ENCODE measurements around the gene C12orf50. TPM values are rescaled to one million over a fixed set of nuclear protein-coding genes. Genes with fewer than 3 reads are reported as not detected.
A peak's percentile ranks its signal among the peaks of the same experiment; 100 is the strongest.

The C12orf50 gene
- total and polyA plus RNA-seq, 2 of the 13 experiments (the other 11 are each of a cell fraction or from before 2014, with no cell fraction given), result not detected

- TF ChIP-seq CREB3 (CRISPR knock-in tag; IDR thresholded peaks at IDR 0.05) (no peak), HES4 (CRISPR knock-in tag; IDR thresholded peaks at IDR 0.05; ENCODE audit: borderline replicate concordance) (peak; percentile 78; the same call in 1 of the 2 replicates), U2AF2 (IDR thresholded peaks at IDR 0.05; ENCODE audit: low read depth, low read length) (no peak), BCLAF1 (IDR thresholded peaks at IDR 0.05) (no peak), ZNF546 (CRISPR knock-in tag; conservative IDR thresholded peaks at IDR 0.05) (peak; percentile 85; the same call in 1 of the 2 replicates), TBX2 (CRISPR knock-in tag; IDR thresholded peaks at IDR 0.05; ENCODE audit: borderline replicate concordance) (peak; percentile 81), SMAD9 (CRISPR knock-in tag; IDR thresholded peaks at IDR 0.05) (0 out of 2 replicates have a peak, but pooled peaks have one; percentile 64), STAT5B (CRISPR knock-in tag; IDR thresholded peaks at IDR 0.05) (no peak), ZNF850 (CRISPR knock-in tag; conservative IDR thresholded peaks at IDR 0.05) (no peak), ZNF318 (CRISPR knock-in tag; IDR thresholded peaks at IDR 0.05) (no peak), NFIB (CRISPR knock-in tag; IDR thresholded peaks at IDR 0.05; ENCODE audit: borderline replicate concordance) (no peak)
Observed at GRCh38 chr12:88035271-88035906, 6.2 kb upstream of the C12orf50 start (continued).
